Activated effector memory CD4-positive, alpha-beta T cell treated with anti-CD3 and anti-CD28 coated beads, Interleukin-2, amount 50 U/mL, for 16 hours (primary cell): ENCODE measurements around the gene ALPG.
A peak's percentile ranks its signal among the peaks of the same experiment; 100 is the strongest.
"Not testable (repeated sequence)": the region's sequence is repeated elsewhere in the genome, so short reads cannot be mapped to it uniquely, and the experiment has no call there.

ENCODE experiments used
- DNase-seq: peaks from one replicate; pipeline ENCODE4 v3.0.0-alpha.2; 2020

Gene ALPG

GRCh38 chr2:232398293-232399034 lies 8.2 kb upstream of the ALPG start:
- DNase-seq, result no peak

GRCh38 chr2:232400256-232401015 lies 6.2 kb upstream of the ALPG start:
- no peak for DNase-seq

GRCh38 chr2:232402518-232402917 lies 4.1 kb upstream of the ALPG start:
- DNase-seq, result peak; percentile 8

GRCh38 chr2:232405943-232406510 lies 617 bp upstream of the ALPG start:
- DNase-seq, result no peak

GRCh38 chr2:232407428-232408150 lies 945 bp downstream of the ALPG start:
- DNase-seq, result not testable (repeated sequence)

GRCh38 chr2:232408269-232408668 lies 1.6 kb downstream of the ALPG start:
- DNase-seq, result not testable (repeated sequence)

GRCh38 chr2:232409617-232410016 lies 3.0 kb downstream of the ALPG start:
- DNase-seq, result not testable (repeated sequence)

- no peak for DNase-seq
Observed at GRCh38 chr2:232410238-232410900, 3.7 kb downstream of the ALPG start.

- no peak for DNase-seq
Observed at GRCh38 chr2:232411901-232412629, 5.4 kb downstream of the ALPG start.

- no peak for DNase-seq
Observed at GRCh38 chr2:232412986-232413385, 6.3 kb downstream of the ALPG start.

- DNase-seq, result peak; percentile 43
Observed at GRCh38 chr2:232415138-232415690, 8.6 kb downstream of the ALPG start.

- peak; percentile 37 for DNase-seq
Observed at GRCh38 chr2:232415736-232416520, 9.3 kb downstream of the ALPG start.

GRCh38 chr2:232416521-232417470 lies 10.2 kb downstream of the ALPG start:
- peak; percentile 56 for DNase-seq

GRCh38 chr2:232417489-232417888 lies 10.8 kb downstream of the ALPG start:
- no peak for DNase-seq

- no peak for DNase-seq
Observed at GRCh38 chr2:232418056-232418455, 11.4 kb downstream of the ALPG start.

- peak; percentile 58 for DNase-seq
Observed at GRCh38 chr2:232418466-232419244, 12.0 kb downstream of the ALPG start.

- peak; percentile 58 for DNase-seq
Observed at GRCh38 chr2:232419245-232420072, 12.8 kb downstream of the ALPG start.

- DNase-seq, result no peak
Observed at GRCh38 chr2:232420073-232420454, 13.4 kb downstream of the ALPG start.
